Breast epithelium (tissue), 3 donors: Measurements from ENCODE around the gene ZMAT1.

ENCODE experiments used
- CTCF ChIP-seq, 3 donors: fragments of 450-650 bp; IDR thresholded peaks; one replicate each; pipeline ENCODE4 v1.5.1; 2016 to 2017; ENCODE audit warnings: antibody characterized with exemption in 3 of 3, mild to moderate bottlenecking in 3 of 3, moderate library complexity in 3 of 3
- POLR2A ChIP-seq: fragments of 450-650 bp; IDR thresholded peaks from one replicate; pipeline ENCODE4 v1.6.1; 2016; ENCODE audit warnings: antibody characterized with exemption, mild to moderate bottlenecking, moderate library complexity
- POLR2AphosphoS5 ChIP-seq, 3 donors: sonication (generic); formaldehyde crosslinking; IDR thresholded peaks; one replicate each; pipeline ENCODE4 v1.6.1; 2017; ENCODE audit warnings: antibody characterized with exemption in 3 of 3

GRCh38 chrX:101931136-101931487 lies 715 bp downstream of the ZMAT1 start:
- TF ChIP-seq POLR2AphosphoS5 (IDR thresholded peaks at IDR 0.05) (no peak), CTCF (IDR thresholded peaks at IDR 0.05) (no peak), POLR2A (no peak)
